DND-41 (cell line): ENCODE data around the gene EEF2K.

Source experiments
- ATAC-seq: fragments of 200-7000 bp; cut with Tn5 transposase; 3 replicates; pipeline ENCODE4 v1.9.1; 2021; ENCODE audit warnings: low read depth; ENCODE audit not compliant: insufficient read depth
- DNase-seq: peaks from one replicate; pipeline ENCODE4 v3.0.0-alpha.2; 2020
- H2AFZ ChIP-seq: 2 replicates; pipeline ENCODE4 v1.6.0; 2012; ENCODE audit warnings: low read depth, low read length
- H3K27ac ChIP-seq: 2 replicates; pipeline ENCODE4 v1.5.1; 2012; ENCODE audit warnings: low read length, inconsistent platforms
- H3K27me3 ChIP-seq: fragments of 200-600 bp; sonication (generic); 2 replicates; pipeline ENCODE4 v1.6.0; 2012; ENCODE audit warnings: low read length, mild to moderate bottlenecking, inconsistent platforms; ENCODE audit not compliant: insufficient read depth, poor library complexity
- H3K36me3 ChIP-seq: 2 replicates; pipeline ENCODE4 v1.5.1; 2012; ENCODE audit warnings: low read length, inconsistent platforms; ENCODE audit not compliant: insufficient read depth
- H3K4me1 ChIP-seq: 2 replicates; pipeline ENCODE4 v1.5.1; 2012; ENCODE audit warnings: mild to moderate bottlenecking, low read length; ENCODE audit not compliant: insufficient read depth
- H3K4me2 ChIP-seq: 2 replicates; pipeline ENCODE4 v1.6.0; 2012; ENCODE audit warnings: mild to moderate bottlenecking, moderate library complexity, low read length, inconsistent platforms; ENCODE audit not compliant: insufficient read depth
- H3K4me3 ChIP-seq, 2 experiments: fragments of 200-600 bp in 1 of 2; shearing (Covaris generic) in 1 of 2; 2 replicates each; pipeline ENCODE4 v1.5.1; 2012 to 2016; ENCODE audit warnings: inconsistent platforms in 2 of 2, low read length in 2 of 2, mild to moderate bottlenecking in 2 of 2, low read depth in 1 of 2, moderate library complexity in 1 of 2
- H3K79me2 ChIP-seq: 2 replicates; pipeline ENCODE4 v1.6.0; 2012; ENCODE audit warnings: low read length, inconsistent platforms; ENCODE audit not compliant: insufficient read depth
- H3K9ac ChIP-seq: 2 replicates; pipeline ENCODE4 v1.6.0; 2012; ENCODE audit warnings: low read depth, mild to moderate bottlenecking, inconsistent platforms, low read length, moderate library complexity
- H3K9me3 ChIP-seq: 2 replicates; pipeline ENCODE4 v1.5.1; 2012; ENCODE audit warnings: low read length, moderate library complexity, mild to moderate bottlenecking, inconsistent platforms; ENCODE audit not compliant: insufficient read depth, severe bottlenecking
- H4K20me1 ChIP-seq: 2 replicates; pipeline ENCODE4 v1.6.0; 2012; ENCODE audit warnings: low read length; ENCODE audit not compliant: insufficient read depth
- CTCF ChIP-seq: IDR thresholded peaks from 2 replicates; pipeline ENCODE4 v1.5.1; 2012; ENCODE audit warnings: borderline replicate concordance, low read length, moderate library complexity, mild to moderate bottlenecking; ENCODE audit not compliant: poor library complexity, severe bottlenecking; ENCODE audit errors: extremely low read depth
- EZH2 ChIP-seq: IDR thresholded peaks from 3 replicates; pipeline ENCODE4 v1.6.1; 2012; ENCODE audit warnings: borderline replicate concordance, low read depth, mild to moderate bottlenecking, moderate library complexity, low read length, inconsistent platforms; ENCODE audit not compliant: severe bottlenecking

The EEF2K gene

GRCh38 chr16:22329199-22329695, 123.2 kb downstream of the EEF2K start:
- Histone ChIP-seq H3K9ac (no peak overlapping the region), H3K4me1 (no peaks in the 10 kb centered on the region), H3K4me2 (no peak overlapping the region), H4K20me1 (peaks cover 24% of the 10 kb centered on the region; the same call in 1 of the 2 replicates), H3K36me3 (peaks cover 98% of the 10 kb centered on the region), H3K27ac (no peak overlapping the region), H3K79me2 (no peaks in the 10 kb centered on the region), H3K9me3 (no peaks in the 10 kb centered on the region), H3K27me3 (no peaks in the 10 kb centered on the region), H2AFZ (no peak overlapping the region), H3K4me3 (no peak overlapping the region)
- ATAC-seq (no peak), DNase-seq (no peak)
- TF ChIP-seq EZH2, result no peak
- TF ChIP-seq CTCF, result no peak

GRCh38 chr16:22330326-22330725, 124.2 kb downstream of the EEF2K start:
- Histone ChIP-seq H3K79me2 (no peaks in the 10 kb centered on the region), H3K4me2 (no peak overlapping the region), H3K36me3 (peaks cover 98% of the 10 kb centered on the region), H3K9ac (no peak overlapping the region), H3K4me3 (no peak overlapping the region), H3K27me3 (no peaks in the 10 kb centered on the region), H2AFZ (no peak overlapping the region), H3K4me1 (no peaks in the 10 kb centered on the region), H3K27ac (no peak overlapping the region), H3K9me3 (no peaks in the 10 kb centered on the region), H4K20me1 (peaks cover 19% of the 10 kb centered on the region; the same call in 1 of the 2 replicates)
- no peak for TF ChIP-seq EZH2
- no peak for ATAC-seq
- no peak for DNase-seq

- no peak for TF ChIP-seq EZH2
- no peak for TF ChIP-seq CTCF
- H3K9me3 ChIP-seq, result peaks cover 12% of the 10 kb centered on the region
- H3K9ac ChIP-seq, result no peak overlapping the region
- no peak overlapping the region for H3K27ac ChIP-seq
- no peak overlapping the region for H2AFZ ChIP-seq
- peaks cover 82% of the 10 kb centered on the region for H3K36me3 ChIP-seq
- ATAC-seq (no peak), DNase-seq (no peak)
- peaks cover 4% of the 10 kb centered on the region; the same call in 1 of the 2 replicates for H4K20me1 ChIP-seq
- no peaks in the 10 kb centered on the region for H3K79me2 ChIP-seq
- no peaks in the 10 kb centered on the region for H3K4me1 ChIP-seq
- H3K27me3 ChIP-seq, result no peaks in the 10 kb centered on the region
- no peak overlapping the region for H3K4me3 ChIP-seq
- no peak overlapping the region for H3K4me2 ChIP-seq
Observed at GRCh38 chr16:22333457-22333994, 127.4 kb downstream of the EEF2K start.

- no peaks in the 10 kb centered on the region for H3K4me1 ChIP-seq
- no peak overlapping the region for H3K27ac ChIP-seq
- no peak for TF ChIP-seq CTCF
- TF ChIP-seq EZH2, result no peak
- no peak overlapping the region for H2AFZ ChIP-seq
- peaks cover 12% of the 10 kb centered on the region for H3K9me3 ChIP-seq
- no peaks in the 10 kb centered on the region for H3K27me3 ChIP-seq
- peaks cover 61% of the 10 kb centered on the region for H3K36me3 ChIP-seq
- no peaks in the 10 kb centered on the region for H4K20me1 ChIP-seq
- no peak overlapping the region for H3K4me3 ChIP-seq
- no peaks in the 10 kb centered on the region for H3K79me2 ChIP-seq
- no peak overlapping the region for H3K9ac ChIP-seq
- ATAC-seq, result peak; percentile 33; the same call in 1 of the 3 replicates
- no peak for DNase-seq
- no peak overlapping the region for H3K4me2 ChIP-seq
Observed at GRCh38 chr16:22335668-22336246, 129.7 kb downstream of the EEF2K start.
